B cell (primary cell): Measurements from ENCODE around the gene LMBR1L. TPM values are rescaled to one million over a fixed set of nuclear protein-coding genes. Genes with fewer than 3 reads are reported as not detected.

Source experiments
- ATAC-seq: fragments of 200-7000 bp; cut with Tn5 transposase; one replicate; pipeline ENCODE4 v1.10.0; 2021; ENCODE audit warnings: low read depth, mild to moderate bottlenecking, moderate number of reproducible peaks, moderate library complexity
- CTCF ChIA-PET: fragments of 350-600 bp; sonication (Branson Sonifier 250); formaldehyde crosslinking; loops from one replicate; lab custom pipeline; 2021; ENCODE audit warnings: antibody characterized with exemption, inconsistent platforms; lab: Charles Lee
- POLR2A ChIA-PET: fragments of 350-600 bp; sonication (Branson Sonifier 250); formaldehyde crosslinking; loops from one replicate; lab custom pipeline; 2021; ENCODE audit warnings: antibody characterized with exemption; lab: Charles Lee
- DNase-seq: peaks from one replicate; pipeline ENCODE4 v3.0.0; 2013
- H2AFZ ChIP-seq: 2 replicates; pipeline ENCODE4 v1.6.1; 2012; ENCODE audit warnings: mild to moderate bottlenecking, low read depth, low read length; ENCODE audit not compliant: insufficient read depth, poor library complexity, severe bottlenecking
- H3K27ac ChIP-seq, 2 donors: 1 replicate in 1 of 2; 2 replicates in 1 of 2; pipeline ENCODE4 v1.5.1; 2012 to 2013; ENCODE audit warnings: low read length in 2 of 2, mild to moderate bottlenecking in 2 of 2, moderate library complexity in 1 of 2
- H3K27me3 ChIP-seq, 4 experiments: fragments of 200-600 bp in 1 of 4; sonication (generic) in 1 of 4; replicated peaks in 1 of 4; 1 replicate in 2 of 4; 2 replicates in 2 of 4; pipeline versions ENCODE4 v1.6.1 to v1.7.0; 2013 to 2016; ENCODE audit warnings: low read length in 3 of 4, mild to moderate bottlenecking in 2 of 4, mixed read lengths in 1 of 4, moderate library complexity in 1 of 4; ENCODE audit not compliant: insufficient read depth in 4 of 4, control insufficient read depth in 3 of 4; ENCODE audit errors: control extremely low read depth in 1 of 4
- H3K36me3 ChIP-seq, 2 experiments: replicated peaks in 1 of 2; 1 replicate in 1 of 2; 2 replicates in 1 of 2; pipeline versions ENCODE4 v1.6.1 to v1.7.1; 2013; ENCODE audit warnings: low read length in 1 of 2; ENCODE audit not compliant: insufficient read depth in 2 of 2, control insufficient read depth in 1 of 2; ENCODE audit errors: control extremely low read depth in 1 of 2, extremely low read depth in 1 of 2
- H3K4me1 ChIP-seq, 2 donors: fragments of 200-600 bp in 1 of 2; sonication (generic) in 1 of 2; 1 replicate in 1 of 2; 2 replicates in 1 of 2; pipeline versions ENCODE4 v1.5.1 to v1.6.1; 2013 to 2017; ENCODE audit warnings: low read length in 2 of 2; ENCODE audit not compliant: control insufficient read depth in 2 of 2, insufficient read depth in 2 of 2
- H3K4me2 ChIP-seq: replicated peaks from 2 replicates; pipeline ENCODE3; 2012; ENCODE audit warnings: mild to moderate bottlenecking, low read depth, low read length; ENCODE audit not compliant: poor library complexity, severe bottlenecking
- H3K4me3 ChIP-seq, 5 experiments: fragments of 200-600 bp in 1 of 5; sonication (generic) in 1 of 5; 1 replicate in 3 of 5; 2 replicates in 2 of 5; pipeline versions ENCODE4 v1.5.1 to v1.7.0; 2011 to 2016; ENCODE audit warnings: low read length in 4 of 5, mild to moderate bottlenecking in 4 of 5, low read depth in 2 of 5, control low read depth in 1 of 5, moderate library complexity in 1 of 5; ENCODE audit not compliant: insufficient read depth in 1 of 5; ENCODE audit errors: control extremely low read depth in 1 of 5, extremely low read depth in 1 of 5
- H3K79me2 ChIP-seq: fragments of 200-600 bp; sonication (generic); one replicate; pipeline ENCODE4 v1.6.0; 2016; ENCODE audit warnings: low read length; ENCODE audit not compliant: control insufficient read depth, insufficient read depth
- H3K9ac ChIP-seq: fragments of 200-600 bp; sonication (generic); 2 replicates; pipeline ENCODE4 v1.6.1; 2017; ENCODE audit warnings: mild to moderate bottlenecking, low read length, moderate library complexity
- H3K9me3 ChIP-seq, 3 donors: one replicate each; pipeline versions ENCODE4 v1.6.1 to v1.7.1; 2013; ENCODE audit warnings: low read length in 2 of 3; ENCODE audit not compliant: control insufficient read depth in 2 of 3, insufficient read depth in 1 of 3; ENCODE audit errors: control extremely low read depth in 1 of 3
- H4K20me1 ChIP-seq: 2 replicates; pipeline ENCODE4 v1.6.0; 2012; ENCODE audit warnings: mild to moderate bottlenecking, low read length; ENCODE audit not compliant: insufficient read depth, control insufficient read depth, poor library complexity, severe bottlenecking
- H3K27ac Mint-ChIP-seq: one replicate; pipeline ENCODE4 v1.8.0; 2021; ENCODE audit warnings: mixed read lengths
- H3K27me3 Mint-ChIP-seq: one replicate; pipeline ENCODE4 v1.8.0; 2021; ENCODE audit warnings: mixed read lengths
- H3K4me1 Mint-ChIP-seq: one replicate; pipeline ENCODE4 v1.8.0; 2021; ENCODE audit warnings: mixed read lengths
- H3K4me3 Mint-ChIP-seq: one replicate; pipeline ENCODE4 v1.8.0; 2021; ENCODE audit warnings: mixed read lengths
- H3K9me3 Mint-ChIP-seq: one replicate; pipeline ENCODE4 v1.8.0; 2022; ENCODE audit warnings: mixed read lengths; ENCODE audit not compliant: insufficient read depth
- CTCF ChIP-seq: fragments of 200-600 bp; IDR thresholded peaks from one replicate; pipeline ENCODE4 v1.8.0; 2022; ENCODE audit warnings: antibody characterized with exemption, mild to moderate bottlenecking
- EZH2 ChIP-seq: IDR thresholded peaks from 2 replicates; pipeline ENCODE4 v1.6.1; 2012; ENCODE audit warnings: borderline replicate concordance, low read depth, mild to moderate bottlenecking, moderate library complexity, low read length; ENCODE audit not compliant: insufficient read depth, poor library complexity, severe bottlenecking
- WGBS: methylation state at CpG from one replicate; pipeline ENCODE4 v1.1.5; 2013; ENCODE audit warnings: missing lambda C conversion rate; ENCODE audit not compliant: insufficient coverage; 5-methylcytosine and 5-hydroxymethylcytosine counted together
- intact Hi-C: fragments of 100-400 bp; cut with micrococcal nuclease; formaldehyde crosslinking; loops from one replicate; pipeline ENCODE4 v1.10.0; 2022
- polyA plus RNA-seq: library from polyadenylated mRNA; depleted of rRNA; stranded (reverse); fragments of >200 nt; gene quantifications from 2 replicates; pipeline ENCODE4 v1.2.3, GENCODE V29; 2012
- total RNA-seq, 2 donors: library from RNA; stranded (reverse); fragments of 120-200 nt in 1 of 2; gene quantifications; 1 replicate in 1 of 2; 2 replicates in 1 of 2; pipeline versions ENCODE4 v1.2.3 to v1.2.4, GENCODE V29; 2013 to 2022

LMBR1L gene
- total and polyA plus RNA-seq, 2 donors (not counting 1 experiment from before 2014, with no cell fraction given): 133 to 187 TPM

DNA sequence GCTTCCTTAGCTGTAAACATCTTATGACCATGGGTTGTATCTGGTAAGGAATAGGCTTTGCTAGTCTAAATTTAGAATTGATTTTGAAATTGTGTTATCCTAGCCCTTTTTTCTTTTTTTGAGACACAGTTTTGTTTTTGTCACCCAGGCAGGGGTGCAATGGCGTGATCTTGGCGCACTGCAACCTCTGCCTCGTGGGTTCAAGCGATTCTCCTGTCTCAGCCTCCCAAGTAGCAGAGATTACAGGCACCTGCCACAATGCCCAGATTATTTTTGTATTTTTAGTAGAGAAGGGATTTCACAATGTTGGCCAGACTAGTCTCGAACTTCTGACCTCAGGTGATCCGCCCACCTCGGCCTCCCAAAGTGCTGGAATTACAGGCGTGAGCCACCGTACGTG lies 22.9 kb upstream of the LMBR1L start:
- H3K4me1 Mint-ChIP-seq: peaks cover 46% of the 10 kb centered on the region
- no peak overlapping the region for H3K9ac ChIP-seq

More for the DNA sequence above, 22.9 kb upstream of the LMBR1L start:
- Histone ChIP-seq H3K27ac (peak overlapping the region in 1 of 2 donors; percentile 42), H3K9me3 (no peaks in the 10 kb centered on the region), H4K20me1 (peaks cover 24% of the 10 kb centered on the region), H3K4me1 (peaks cover 28 to 36% of the 10 kb centered on the region in 2 donors), H3K79me2 (peaks cover 38% of the 10 kb centered on the region), H3K27me3 (no peaks in the 10 kb centered on the region), H3K36me3 (peaks cover 2 to 20% of the 10 kb centered on the region in 2 experiments), H3K4me3 (no peak overlapping the region), H2AFZ (no peak overlapping the region), H3K4me2 (no peak overlapping the region)
- ATAC-seq (no peak), DNase-seq (no peak)
- Mint-ChIP-seq H3K4me3 (no peak overlapping the region), H3K27ac (peak overlapping the region; percentile 37), H3K27me3 (no peaks in the 10 kb centered on the region), H3K9me3 (no peaks in the 10 kb centered on the region)
- intact Hi-C loops: loop anchor here (5.0 kb wide), 1 partner anchor 489 kb away; the partner anchor contains the start of gene PRPF40B
- CTCF ChIA-PET: interaction anchor here (5.0 kb wide), 1 partner anchor 46 kb away, joined by 60 read pairs; no protein-coding TSS in a partner anchor
- TF ChIP-seq CTCF (no peak), EZH2 (no peak)
- POLR2A ChIA-PET: interaction anchor here (4.9 kb wide), 1 partner anchor 55 kb away, joined by 110 read pairs; the partner anchor contains the start of gene TUBA1A
- no CpG with 5 or more reads among the region's 10 CpGs for WGBS
